ENCODE data around the gene CFAP46. TPM values are rescaled to one million over a fixed set of nuclear protein-coding genes. Genes with fewer than 3 reads are reported as not detected.

CFAP46 gene
- total and polyA plus RNA-seq, 4 donors, result 0.33 to 0.59 (median 0.42) TPM

GRCh38 chr10:132804785-132805426 is 137.5 kb downstream of the CFAP46 start:
- no peak for DNase-seq (ENCODE audit: low spot score)
- Histone ChIP-seq H3K27me3 (ENCODE audit: control insufficient read depth in 4 of 4, insufficient read depth in 4 of 4, low read length in 3 of 4) (no peaks in the 10 kb centered on the region), H3K9me3 (ENCODE audit: control insufficient read depth in 4 of 4, low read length in 3 of 4) (peaks cover 0 to 5% (median 1%) of the 10 kb centered on the region in 4 donors), H3K4me1 (ENCODE audit: control insufficient read depth in 4 of 4, insufficient read depth in 4 of 4, low read length in 3 of 4) (no peaks in the 10 kb centered on the region), H3K27ac (ENCODE audit: low read depth in 1 of 2, low read length in 2 of 2) (no peak overlapping the region), H3K9ac (ENCODE audit: low read depth in 1 of 2, low read length in 2 of 2) (no peak overlapping the region), H3K4me3 (ENCODE audit: low read depth in 1 of 3, low read length in 3 of 3) (no peak overlapping the region), H3K36me3 (ENCODE audit: control insufficient read depth in 4 of 4, insufficient read depth in 3 of 4, low read depth in 1 of 4, low read length in 3 of 4) (no peaks in the 10 kb centered on the region)
- TF ChIP-seq FOXA1 (IDR thresholded peaks at IDR 0.05) (no peak), HNF4A (conservative IDR thresholded peaks at IDR 0.05) (no peak), SP1 (IDR thresholded peaks at IDR 0.05) (no peak), REST (IDR thresholded peaks at IDR 0.05) (no peak), YY1 (IDR thresholded peaks at IDR 0.05) (no peak), JUND (IDR thresholded peaks at IDR 0.05) (no peak), ATF3 (IDR thresholded peaks at IDR 0.05) (no peak), MAX (IDR thresholded peaks at IDR 0.05) (no peak)
- TF ChIP-seq, protein P1, sequence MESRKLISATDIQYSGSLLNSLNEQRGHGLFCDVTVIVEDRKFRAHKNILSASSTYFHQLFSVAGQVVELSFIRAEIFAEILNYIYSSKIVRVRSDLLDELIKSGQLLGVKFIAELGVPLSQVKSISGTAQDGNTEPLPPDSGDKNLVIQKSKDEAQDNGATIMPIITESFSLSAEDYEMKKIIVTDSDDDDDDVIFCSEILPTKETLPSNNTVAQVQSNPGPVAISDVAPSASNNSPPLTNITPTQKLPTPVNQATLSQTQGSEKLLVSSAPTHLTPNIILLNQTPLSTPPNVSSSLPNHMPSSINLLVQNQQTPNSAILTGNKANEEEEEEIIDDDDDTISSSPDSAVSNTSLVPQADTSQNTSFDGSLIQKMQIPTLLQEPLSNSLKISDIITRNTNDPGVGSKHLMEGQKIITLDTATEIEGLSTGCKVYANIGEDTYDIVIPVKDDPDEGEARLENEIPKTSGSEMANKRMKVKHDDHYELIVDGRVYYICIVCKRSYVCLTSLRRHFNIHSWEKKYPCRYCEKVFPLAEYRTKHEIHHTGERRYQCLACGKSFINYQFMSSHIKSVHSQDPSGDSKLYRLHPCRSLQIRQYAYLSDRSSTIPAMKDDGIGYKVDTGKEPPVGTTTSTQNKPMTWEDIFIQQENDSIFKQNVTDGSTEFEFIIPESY (IDR thresholded peaks at IDR 0.05), result no peak
- WGBS, result 72% methylated on average over 23 of the region's 23 CpGs

GRCh38 chr10:132804287-132804686 is 138.1 kb downstream of the CFAP46 start:
- Histone ChIP-seq H3K9me3 (ENCODE audit: control insufficient read depth in 4 of 4, low read length in 3 of 4) (peaks cover 0 to 5% (median 1%) of the 10 kb centered on the region in 4 donors), H3K27ac (ENCODE audit: low read depth in 1 of 2, low read length in 2 of 2) (no peak overlapping the region), H3K4me1 (ENCODE audit: control insufficient read depth in 4 of 4, insufficient read depth in 4 of 4, low read length in 3 of 4) (no peaks in the 10 kb centered on the region), H3K9ac (ENCODE audit: low read depth in 1 of 2, low read length in 2 of 2) (no peak overlapping the region), H3K27me3 (ENCODE audit: control insufficient read depth in 4 of 4, insufficient read depth in 4 of 4, low read length in 3 of 4) (no peaks in the 10 kb centered on the region), H3K36me3 (ENCODE audit: control insufficient read depth in 4 of 4, insufficient read depth in 3 of 4, low read depth in 1 of 4, low read length in 3 of 4) (no peaks in the 10 kb centered on the region), H3K4me3 (ENCODE audit: low read depth in 1 of 3, low read length in 3 of 3) (no peak overlapping the region)
- TF ChIP-seq FOXA1 (IDR thresholded peaks at IDR 0.05) (no peak), HNF4G (IDR thresholded peaks at IDR 0.05) (no peak), NR2F2 (IDR thresholded peaks at IDR 0.05) (no peak), YY1 (IDR thresholded peaks at IDR 0.05) (no peak), SP1 (IDR thresholded peaks at IDR 0.05) (no peak), RAD21 (IDR thresholded peaks at IDR 0.05) (no peak), JUND (IDR thresholded peaks at IDR 0.05) (no peak), REST (IDR thresholded peaks at IDR 0.05) (no peak), HNF4A (conservative IDR thresholded peaks at IDR 0.05) (no peak), MAX (IDR thresholded peaks at IDR 0.05) (no peak), RXRA (IDR thresholded peaks at IDR 0.05) (no peak), GABPA (IDR thresholded peaks at IDR 0.05 in 1 of 2, conservative IDR thresholded peaks at IDR 0.05 in 1 of 2) (no peak), EGR1 (IDR thresholded peaks at IDR 0.05; ENCODE audit: low read depth in 2 of 2) (no peak), FOXA2 (IDR thresholded peaks at IDR 0.05) (no peak), TAF1 (conservative IDR thresholded peaks at IDR 0.05) (no peak), ATF3 (IDR thresholded peaks at IDR 0.05) (no peak)
- TF ChIP-seq, protein P2, sequence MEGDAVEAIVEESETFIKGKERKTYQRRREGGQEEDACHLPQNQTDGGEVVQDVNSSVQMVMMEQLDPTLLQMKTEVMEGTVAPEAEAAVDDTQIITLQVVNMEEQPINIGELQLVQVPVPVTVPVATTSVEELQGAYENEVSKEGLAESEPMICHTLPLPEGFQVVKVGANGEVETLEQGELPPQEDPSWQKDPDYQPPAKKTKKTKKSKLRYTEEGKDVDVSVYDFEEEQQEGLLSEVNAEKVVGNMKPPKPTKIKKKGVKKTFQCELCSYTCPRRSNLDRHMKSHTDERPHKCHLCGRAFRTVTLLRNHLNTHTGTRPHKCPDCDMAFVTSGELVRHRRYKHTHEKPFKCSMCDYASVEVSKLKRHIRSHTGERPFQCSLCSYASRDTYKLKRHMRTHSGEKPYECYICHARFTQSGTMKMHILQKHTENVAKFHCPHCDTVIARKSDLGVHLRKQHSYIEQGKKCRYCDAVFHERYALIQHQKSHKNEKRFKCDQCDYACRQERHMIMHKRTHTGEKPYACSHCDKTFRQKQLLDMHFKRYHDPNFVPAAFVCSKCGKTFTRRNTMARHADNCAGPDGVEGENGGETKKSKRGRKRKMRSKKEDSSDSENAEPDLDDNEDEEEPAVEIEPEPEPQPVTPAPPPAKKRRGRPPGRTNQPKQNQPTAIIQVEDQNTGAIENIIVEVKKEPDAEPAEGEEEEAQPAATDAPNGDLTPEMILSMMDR (IDR thresholded peaks at IDR 0.05; ENCODE audit: low read depth, low read length, missing input control), result no peak
- 92% methylated on average over 11 of the region's 11 CpGs for WGBS
- DNase-seq (ENCODE audit: low spot score), result no peak

All from liver (tissue), 9 donors.